GM18508 (cell line): ENCODE measurements around the gene FNBP1.

Experiments used
- ATAC-seq: cut with Tn5 transposase; IDR thresholded peaks from one replicate; pipeline ENCODE4 v1.9.1; 2021; ENCODE audit warnings: moderate number of reproducible peaks; ENCODE audit not compliant: insufficient read depth, unreplicated experiment

Gene FNBP1

GRCh38 chr9:129841071-129841470 is 201.9 kb downstream of the FNBP1 start:
- no peak for ATAC-seq

- ATAC-seq = no peak
These were observed 203.0 kb downstream of the FNBP1 start for GRCh38 chr9:129840034-129840433.

DNA sequence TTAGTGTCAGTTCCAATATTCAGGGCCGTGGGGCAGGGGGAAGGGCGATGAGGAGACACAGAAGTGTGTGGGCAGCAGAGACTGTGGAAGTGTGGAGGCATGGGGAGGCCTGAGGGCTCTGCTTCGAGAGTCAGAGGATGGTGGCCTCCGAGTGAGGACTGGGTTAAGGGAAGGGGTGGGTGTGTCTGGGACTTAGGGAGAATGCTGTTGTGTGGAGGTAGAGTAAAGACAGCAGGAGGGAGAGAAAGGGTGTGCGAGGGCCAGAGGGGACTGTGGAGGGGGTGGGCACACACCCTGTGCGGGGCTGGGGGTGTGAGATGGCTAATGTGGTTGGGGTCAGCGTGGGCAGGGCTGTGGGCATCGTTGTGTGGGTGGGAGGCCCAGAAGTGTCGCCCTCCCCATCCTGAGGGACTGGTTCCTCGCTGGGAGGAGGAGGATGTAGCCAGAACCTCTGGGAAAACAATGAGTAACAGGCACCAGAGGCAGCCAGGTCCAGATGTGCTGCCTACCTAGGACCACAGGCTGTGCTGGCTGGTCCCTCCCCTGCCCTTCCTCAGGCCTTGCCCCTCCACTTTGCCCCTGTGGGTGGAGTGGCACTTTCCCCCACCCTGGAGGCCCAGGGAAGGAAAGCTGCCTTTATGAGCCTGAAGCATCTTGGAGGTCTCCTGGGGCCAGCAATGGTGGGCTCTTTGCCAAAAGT is 203.5 kb downstream of the FNBP1 start:
- no peak for ATAC-seq

- ATAC-seq = no peak
These were observed 204.2 kb downstream of the FNBP1 start for GRCh38 chr9:129838707-129839259.
